ENCODE data around the gene SPOCD1. TPM values are rescaled to one million over a fixed set of nuclear protein-coding genes. Genes with fewer than 3 reads are reported as not detected.

SPOCD1 gene
- total RNA-seq, 4 donors from 2014 or later = 0.48 to 0.80 TPM; not detected in 2

DNA sequence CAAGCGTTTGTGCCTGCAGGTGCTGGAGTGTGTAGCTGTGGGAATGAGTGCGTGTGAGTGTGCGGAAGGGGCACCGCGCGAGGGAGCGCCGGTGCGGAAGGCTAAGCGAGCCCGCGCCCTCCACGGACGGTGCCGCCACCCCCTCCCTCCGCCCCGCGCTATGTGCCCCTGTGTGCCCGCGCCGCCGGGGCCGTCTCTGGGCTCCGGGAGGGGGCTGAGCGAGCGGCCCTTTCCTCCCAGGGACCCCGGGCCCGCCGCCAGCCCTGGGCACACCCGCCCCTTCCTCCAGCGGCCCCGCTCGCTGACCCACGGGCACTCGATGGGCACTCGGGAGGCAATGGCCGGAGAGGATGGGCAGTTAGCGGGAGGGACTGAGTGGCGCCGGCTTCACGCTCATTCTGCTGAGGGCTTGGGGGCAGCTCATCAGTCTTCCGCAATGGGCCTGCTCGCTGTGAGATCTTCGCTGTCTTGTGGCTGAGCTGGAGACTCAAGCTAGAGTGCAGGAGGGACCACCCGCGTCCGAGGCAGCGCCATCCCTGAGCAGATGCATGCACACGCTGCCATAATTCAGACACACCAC lies 43.1 kb downstream of the SPOCD1 start:
- TF ChIP-seq POLR2A (IDR thresholded peaks at IDR 0.05) (no peak), CTCF (IDR thresholded peaks at IDR 0.05) (no peak), POLR2AphosphoS5 (IDR thresholded peaks at IDR 0.05) (no peak), EP300 (IDR thresholded peaks at IDR 0.05; ENCODE audit: low read depth) (no peak)
- H3K9me3 ChIP-seq = no peaks in the 10 kb centered on the region
- H3K36me3 ChIP-seq = no peaks in the 10 kb centered on the region
- H3K4me3 ChIP-seq = peak overlapping the region in 2 of 4 donors; percentile 7 to 36
- H3K27me3 ChIP-seq = peaks cover 78% of the 10 kb centered on the region
- DNase-seq = no peak
- intact Hi-C loops (cut with DNase I; ENCODE audit: low total_unique reads) = no loop called here
- WGBS, 2 donors (ENCODE audit: low coverage in 1 of 2) = 19% methylated on average over 27 of the region's 49 CpGs; no CpG with 5 or more reads in 1 of the 2 donors
- in situ Hi-C loops (cut with MboI; ENCODE audit: low pct_ligation_motif_present in 1 of 4, low pct_unique_long_range_greater_than_20kb in 1 of 4, low sequenced_read_pairs in 3 of 4) = no loop called here
- peaks cover 12 to 16% (median 13%) of the 10 kb centered on the region in 4 donors for H3K4me1 ChIP-seq
- no peak overlapping the region for H3K27ac ChIP-seq

- in situ Hi-C loops (cut with MboI; ENCODE audit: low pct_ligation_motif_present in 1 of 4, low pct_unique_long_range_greater_than_20kb in 1 of 4, low sequenced_read_pairs in 3 of 4) (no loop called here), intact Hi-C loops (cut with DNase I; ENCODE audit: low total_unique reads) (no loop called here)
- Histone ChIP-seq H3K27ac (no peak overlapping the region), H3K4me1 (peaks cover 12 to 16% (median 13%) of the 10 kb centered on the region in 4 donors), H3K36me3 (no peaks in the 10 kb centered on the region), H3K27me3 (peaks cover 79% of the 10 kb centered on the region), H3K4me3 (peak overlapping the region in 2 of 4 donors; percentile 7 to 36), H3K9me3 (no peaks in the 10 kb centered on the region)
- DNase-seq = no peak
- TF ChIP-seq POLR2AphosphoS5 (IDR thresholded peaks at IDR 0.05) (no peak), CTCF (IDR thresholded peaks at IDR 0.05) (no peak), EP300 (IDR thresholded peaks at IDR 0.05; ENCODE audit: low read depth) (no peak), POLR2A (IDR thresholded peaks at IDR 0.05) (no peak)
- WGBS, 2 donors (ENCODE audit: low coverage in 1 of 2) = 11% methylated on average over 40 of the region's 68 CpGs; no CpG with 5 or more reads in 1 of the 2 donors
Measured at GRCh38 chr1:31771891-31772668, 43.7 kb downstream of the SPOCD1 start.

DNA sequence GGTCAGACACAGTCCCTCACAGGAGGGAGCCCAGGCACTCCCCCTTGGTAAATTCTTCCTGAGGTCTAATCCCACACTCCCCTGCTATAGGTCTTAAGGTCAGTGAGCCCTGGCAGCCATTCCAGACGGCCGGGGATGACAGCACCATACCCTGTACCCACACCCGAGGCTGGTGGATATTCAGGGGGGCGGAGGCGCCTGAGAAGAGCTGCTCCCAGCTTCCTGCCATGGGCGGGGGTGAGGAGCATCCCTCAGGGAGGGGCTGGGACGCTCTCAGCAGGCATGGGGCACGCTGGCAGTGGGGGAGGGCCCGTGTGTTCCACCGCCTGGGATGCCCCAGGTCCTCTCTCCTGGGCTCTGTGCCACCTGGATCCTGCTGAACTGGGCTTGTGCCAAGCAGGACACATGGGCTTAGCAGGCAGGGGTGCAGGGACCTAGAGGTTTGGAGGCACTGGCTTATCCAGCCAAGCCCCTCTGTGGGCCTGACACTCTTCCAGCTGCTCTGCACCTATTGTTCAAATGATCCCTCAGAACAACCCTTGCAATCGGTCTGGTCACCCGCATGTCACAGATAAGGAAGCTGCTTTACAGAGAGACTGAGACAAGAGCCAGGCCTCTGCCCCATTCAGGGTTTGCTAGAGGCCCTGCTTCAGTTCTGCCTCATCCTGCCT lies 46.0 kb downstream of the SPOCD1 start:
- intact Hi-C loops (cut with DNase I; ENCODE audit: low total_unique reads) = no loop called here
- Histone ChIP-seq H3K36me3 (no peaks in the 10 kb centered on the region), H3K9me3 (no peaks in the 10 kb centered on the region), H3K27me3 (peaks cover 78% of the 10 kb centered on the region), H3K4me3 (no peak overlapping the region), H3K4me1 (peaks cover 12 to 16% (median 13%) of the 10 kb centered on the region in 4 donors), H3K27ac (no peak overlapping the region)
- WGBS, 2 donors (ENCODE audit: low coverage in 1 of 2) = 57% methylated on average over 9 of the region's 12 CpGs; no CpG with 5 or more reads in 1 of the 2 donors
- TF ChIP-seq POLR2AphosphoS5 (IDR thresholded peaks at IDR 0.05) = no peak
- TF ChIP-seq EP300 (IDR thresholded peaks at IDR 0.05; ENCODE audit: low read depth) = no peak
- no peak for TF ChIP-seq CTCF (IDR thresholded peaks at IDR 0.05)
- no peak for TF ChIP-seq POLR2A (IDR thresholded peaks at IDR 0.05)
- in situ Hi-C loops (cut with MboI; ENCODE audit: low pct_ligation_motif_present in 1 of 4, low pct_unique_long_range_greater_than_20kb in 1 of 4, low sequenced_read_pairs in 3 of 4) = no loop called here
- no peak for DNase-seq

Data from transverse colon (tissue), 4 donors.